ENCODE data around the gene AK1.

Gene AK1

GRCh38 chr9:127867356-127868277 is 9.9 kb downstream of the AK1 start:
- no peak for DNase-seq (ENCODE audit: low spot score)

- no peak for DNase-seq (ENCODE audit: low spot score)
These were observed 10.9 kb downstream of the AK1 start for GRCh38 chr9:127866535-127866934.

GRCh38 chr9:127865645-127866464 is 11.6 kb downstream of the AK1 start:
- no peak for DNase-seq (ENCODE audit: low spot score)

GRCh38 chr9:127863191-127863621 is 14.3 kb downstream of the AK1 start:
- no peak for DNase-seq (ENCODE audit: low spot score)

- DNase-seq (ENCODE audit: low spot score), result no peak
These were observed 15.1 kb downstream of the AK1 start for GRCh38 chr9:127862075-127863011.

GRCh38 chr9:127860779-127861178 is 16.7 kb downstream of the AK1 start:
- no peak for DNase-seq (ENCODE audit: low spot score)

- no peak for DNase-seq (ENCODE audit: low spot score)
These were observed 17.2 kb downstream of the AK1 start for GRCh38 chr9:127860260-127860659.

GRCh38 chr9:127858041-127858512 is 19.4 kb downstream of the AK1 start:
- no peak for DNase-seq (ENCODE audit: low spot score)

- no peak for DNase-seq (ENCODE audit: low spot score)
These were observed 20.2 kb downstream of the AK1 start for GRCh38 chr9:127857278-127857677.

- DNase-seq (ENCODE audit: low spot score), result no peak
These were observed 20.8 kb downstream of the AK1 start for GRCh38 chr9:127856729-127857116.

- no peak for DNase-seq (ENCODE audit: low spot score)
These were observed 21.3 kb downstream of the AK1 start for GRCh38 chr9:127856094-127856728.

- DNase-seq (ENCODE audit: low spot score), result no peak
These were observed 22.0 kb downstream of the AK1 start for GRCh38 chr9:127855522-127855921.

GRCh38 chr9:127854960-127855359 is 22.5 kb downstream of the AK1 start:
- DNase-seq (ENCODE audit: low spot score), result no peak

GRCh38 chr9:127854184-127854806 is 23.2 kb downstream of the AK1 start, which contains the start of gene ENG:
Gene ENG, minus strand, starts transcription at chr9:127854658. Its CDS starts 303 bp downstream, at chr9:127854355.
- peak; percentile 73 for DNase-seq (ENCODE audit: low spot score)

- DNase-seq (ENCODE audit: low spot score), result peak; percentile 44
These were observed 23.9 kb downstream of the AK1 start for GRCh38 chr9:127853312-127854183.

GRCh38 chr9:127852829-127853228 is 24.6 kb downstream of the AK1 start:
- DNase-seq (ENCODE audit: low spot score), result no peak

- no peak for DNase-seq (ENCODE audit: low spot score)
These were observed 27.1 kb downstream of the AK1 start for GRCh38 chr9:127850286-127850830.

- DNase-seq (ENCODE audit: low spot score), result no peak
These were observed 28.5 kb downstream of the AK1 start for GRCh38 chr9:127848756-127849504.
